Measurements from ENCODE around the gene NLGN1. TPM values are rescaled to one million over a fixed set of nuclear protein-coding genes. Genes with fewer than 3 reads are reported as not detected.

Gene NLGN1
- total RNA-seq, 1 experiment from 2014 or later: 3.2 TPM

DNA sequence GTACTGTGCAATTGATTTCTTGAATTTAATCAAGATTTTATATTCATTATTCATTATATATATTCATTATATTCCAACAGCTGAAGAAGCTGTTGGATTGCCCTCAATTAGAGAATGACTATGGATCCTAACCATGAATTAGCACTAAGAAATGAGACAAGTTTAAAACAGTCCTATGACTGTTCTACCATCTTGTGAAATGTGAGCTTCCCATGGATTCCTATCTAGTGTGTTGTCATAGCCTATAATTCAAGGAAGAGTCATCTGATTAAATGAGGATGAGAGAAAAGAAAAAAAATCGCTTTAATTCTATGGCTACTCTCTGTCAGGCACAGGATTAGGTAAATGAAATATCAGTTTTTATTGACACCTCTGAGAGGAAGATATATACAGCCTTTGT lies 765.0 kb downstream of the NLGN1 start:
- no peak for DNase-seq (ENCODE audit: low read depth in 1 of 2, low spot score in 2 of 2)
- Histone ChIP-seq H3K4me1 (replicated peaks) (no peaks in the 10 kb centered on the region), H3K27me3 (replicated peaks) (no peaks in the 10 kb centered on the region), H3K27ac (no peak overlapping the region), H3K9me3 (replicated peaks) (no peaks in the 10 kb centered on the region), H3K4me3 (no peak overlapping the region), H3K36me3 (no peaks in the 10 kb centered on the region)

DNA sequence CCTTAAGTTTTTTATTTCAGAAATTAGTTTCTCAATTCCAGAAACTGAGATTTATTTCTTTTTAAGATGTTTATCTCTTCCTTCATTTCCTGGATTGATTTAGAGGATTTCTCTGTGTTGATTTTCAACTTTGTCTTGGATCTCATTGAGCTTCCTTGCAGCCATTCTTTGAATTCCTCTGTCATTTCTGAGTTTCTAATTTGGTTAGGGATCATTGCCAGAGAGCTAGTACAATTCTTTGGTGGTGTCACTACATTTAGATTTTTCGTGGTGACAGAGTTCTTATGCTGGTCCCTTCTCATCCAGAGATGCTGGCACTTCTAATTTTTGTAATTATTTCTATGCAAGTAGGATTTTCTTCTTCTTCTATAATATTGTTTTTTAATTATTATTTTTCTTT lies 770.5 kb downstream of the NLGN1 start:
- DNase-seq (ENCODE audit: low read depth in 1 of 2, low spot score in 2 of 2): no peak
- H3K27ac ChIP-seq: no peak overlapping the region
- H3K27me3 ChIP-seq (replicated peaks): no peaks in the 10 kb centered on the region
- H3K36me3 ChIP-seq: no peaks in the 10 kb centered on the region
- H3K4me1 ChIP-seq (replicated peaks): no peaks in the 10 kb centered on the region
- no peak overlapping the region for H3K4me3 ChIP-seq
- no peaks in the 10 kb centered on the region for H3K9me3 ChIP-seq (replicated peaks)

DNA sequence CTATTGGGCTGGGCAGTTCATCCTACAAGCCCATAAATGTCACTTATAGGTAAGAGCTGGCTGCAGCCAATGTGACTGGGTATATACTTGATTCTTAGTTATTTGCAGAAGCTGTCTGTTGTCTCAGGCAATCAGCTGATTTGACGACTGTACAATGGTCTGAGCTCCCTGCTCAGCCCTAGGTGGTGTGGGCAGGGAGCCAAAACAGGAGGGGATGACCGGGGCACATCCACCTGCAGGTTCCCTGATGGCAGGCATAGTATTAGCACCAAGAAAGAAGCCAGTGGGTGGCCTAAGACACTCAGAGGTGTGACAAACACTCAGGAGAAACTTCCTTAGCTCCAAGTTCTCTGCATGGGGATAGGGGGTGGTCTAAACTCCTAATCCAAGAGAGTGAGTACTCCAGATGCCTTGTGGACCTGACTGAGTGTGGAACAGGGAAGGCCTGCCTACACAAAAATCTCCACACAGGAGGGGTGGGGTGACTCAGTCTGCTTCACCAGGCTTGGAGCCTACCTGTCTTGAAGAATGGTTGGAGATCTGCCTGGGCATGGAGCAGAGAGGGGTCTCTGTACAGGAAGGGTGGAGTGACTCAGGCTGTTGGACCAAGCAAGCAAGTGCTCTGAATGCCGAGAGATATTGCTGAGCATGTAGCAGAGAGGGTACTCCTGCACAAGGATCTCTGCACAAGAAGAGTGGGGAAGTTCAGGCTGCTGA lies 771.2 kb downstream of the NLGN1 start:
- Histone ChIP-seq H3K27me3 (replicated peaks) (no peaks in the 10 kb centered on the region), H3K27ac (no peak overlapping the region), H3K9me3 (replicated peaks) (no peaks in the 10 kb centered on the region), H3K4me3 (no peak overlapping the region), H3K36me3 (no peaks in the 10 kb centered on the region), H3K4me1 (replicated peaks) (no peaks in the 10 kb centered on the region)
- no peak for DNase-seq (ENCODE audit: low read depth in 1 of 2, low spot score in 2 of 2)

DNA sequence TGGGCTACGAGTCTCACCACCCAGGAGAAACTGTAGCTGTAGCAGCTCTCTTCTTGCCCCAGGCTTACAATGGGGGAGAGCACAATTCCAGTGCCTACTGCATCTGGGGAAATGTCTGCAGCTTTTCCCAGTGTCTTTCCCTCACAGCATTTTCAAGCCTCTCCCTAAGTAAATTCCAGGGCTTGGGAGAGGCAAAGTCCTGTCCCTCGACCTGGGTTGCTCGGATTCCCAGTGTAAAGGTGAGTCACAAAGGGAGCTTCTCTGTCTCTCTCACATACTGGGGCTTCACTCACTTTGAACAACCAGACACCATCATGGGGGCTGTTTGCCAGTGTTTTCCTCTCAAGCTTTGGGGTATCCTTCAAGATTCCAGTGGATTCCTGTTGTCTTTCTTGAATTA lies 772.2 kb downstream of the NLGN1 start:
- H3K4me3 ChIP-seq: no peak overlapping the region
- no peak overlapping the region for H3K27ac ChIP-seq
- H3K9me3 ChIP-seq (replicated peaks): no peaks in the 10 kb centered on the region
- H3K27me3 ChIP-seq (replicated peaks): no peaks in the 10 kb centered on the region
- no peaks in the 10 kb centered on the region for H3K4me1 ChIP-seq (replicated peaks)
- no peak for DNase-seq (ENCODE audit: low read depth in 1 of 2, low spot score in 2 of 2)
- no peaks in the 10 kb centered on the region for H3K36me3 ChIP-seq

DNA sequence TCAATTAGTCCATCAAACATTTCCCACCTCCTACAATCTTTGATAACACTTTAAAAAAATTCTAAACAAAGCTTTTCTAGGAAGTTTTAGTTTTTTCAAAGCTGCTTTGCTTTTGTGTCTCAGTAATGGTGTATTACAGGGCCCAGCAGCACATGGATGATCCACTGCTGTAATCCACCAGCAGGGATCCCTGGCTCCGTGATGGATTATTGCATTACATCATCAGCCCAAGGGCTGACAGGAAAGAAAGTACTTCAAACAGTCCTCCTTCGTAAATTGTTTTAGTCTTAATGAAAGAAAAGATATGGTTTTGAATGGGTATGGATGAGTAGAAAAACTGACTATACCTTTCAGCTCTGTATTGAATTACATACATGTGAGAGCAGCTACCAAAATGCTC lies 772.7 kb downstream of the NLGN1 start:
- Histone ChIP-seq H3K9me3 (replicated peaks) (no peaks in the 10 kb centered on the region), H3K4me3 (no peak overlapping the region), H3K36me3 (no peaks in the 10 kb centered on the region), H3K27ac (no peak overlapping the region), H3K4me1 (replicated peaks) (no peaks in the 10 kb centered on the region), H3K27me3 (replicated peaks) (no peaks in the 10 kb centered on the region)
- no peak for DNase-seq (ENCODE audit: low read depth in 1 of 2, low spot score in 2 of 2)

DNA sequence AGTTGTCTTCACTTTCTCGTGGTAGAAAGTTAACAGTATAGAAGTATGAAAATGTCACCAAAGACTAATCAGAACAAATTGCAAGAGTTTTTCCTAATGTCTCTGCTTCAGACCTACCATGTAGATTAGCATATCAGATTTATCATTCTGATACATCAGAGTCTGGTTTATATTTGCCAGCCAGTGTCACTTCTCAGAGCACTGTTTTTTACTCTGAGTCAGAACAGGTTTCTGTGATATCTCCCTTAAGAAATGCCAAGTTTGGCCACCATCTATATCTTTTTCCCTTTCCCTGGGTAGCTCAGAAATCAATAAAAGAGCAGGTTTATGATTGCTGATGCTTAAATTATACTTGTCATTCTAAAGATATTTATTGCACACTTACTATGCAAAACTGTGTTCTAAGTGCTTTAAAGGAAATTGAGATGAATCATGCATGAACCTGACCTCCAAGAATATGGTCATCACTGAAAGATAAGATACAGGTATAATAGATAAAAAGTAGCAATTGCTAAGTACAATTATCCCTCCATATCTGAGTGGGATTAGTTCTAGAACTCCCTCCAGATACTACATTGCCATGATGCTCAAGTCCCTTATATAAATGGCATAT lies 788.9 kb downstream of the NLGN1 start:
- Histone ChIP-seq H3K4me3 (no peak overlapping the region), H3K9me3 (replicated peaks) (no peaks in the 10 kb centered on the region), H3K27ac (no peak overlapping the region), H3K27me3 (replicated peaks) (no peaks in the 10 kb centered on the region), H3K36me3 (no peaks in the 10 kb centered on the region), H3K4me1 (replicated peaks) (no peaks in the 10 kb centered on the region)
- no peak for DNase-seq (ENCODE audit: low read depth in 1 of 2, low spot score in 2 of 2)

DNA sequence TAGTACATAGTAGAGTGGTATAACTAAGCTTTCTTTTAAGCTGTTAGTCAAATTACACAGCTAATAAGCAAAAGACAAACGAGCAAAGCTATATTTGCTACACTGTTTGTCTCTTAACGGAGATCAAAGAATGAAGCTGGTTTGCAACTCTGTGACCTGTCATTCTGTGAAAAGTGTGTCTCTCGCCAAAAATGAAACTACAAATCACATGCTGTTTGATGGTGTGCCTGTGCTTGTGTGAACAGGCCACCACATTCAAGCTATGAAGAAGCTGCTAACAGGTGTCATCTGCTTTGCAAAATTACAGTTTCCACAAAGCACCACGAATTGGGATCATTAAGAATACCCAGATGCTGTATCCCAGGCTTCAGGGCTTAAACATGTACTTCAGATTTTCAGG lies 793.8 kb downstream of the NLGN1 start:
- no peaks in the 10 kb centered on the region for H3K27me3 ChIP-seq (replicated peaks)
- no peaks in the 10 kb centered on the region for H3K36me3 ChIP-seq
- H3K27ac ChIP-seq: no peak overlapping the region
- no peak for DNase-seq (ENCODE audit: low read depth in 1 of 2, low spot score in 2 of 2)
- H3K4me1 ChIP-seq (replicated peaks): no peaks in the 10 kb centered on the region
- H3K9me3 ChIP-seq (replicated peaks): no peaks in the 10 kb centered on the region
- H3K4me3 ChIP-seq: no peak overlapping the region

DNA sequence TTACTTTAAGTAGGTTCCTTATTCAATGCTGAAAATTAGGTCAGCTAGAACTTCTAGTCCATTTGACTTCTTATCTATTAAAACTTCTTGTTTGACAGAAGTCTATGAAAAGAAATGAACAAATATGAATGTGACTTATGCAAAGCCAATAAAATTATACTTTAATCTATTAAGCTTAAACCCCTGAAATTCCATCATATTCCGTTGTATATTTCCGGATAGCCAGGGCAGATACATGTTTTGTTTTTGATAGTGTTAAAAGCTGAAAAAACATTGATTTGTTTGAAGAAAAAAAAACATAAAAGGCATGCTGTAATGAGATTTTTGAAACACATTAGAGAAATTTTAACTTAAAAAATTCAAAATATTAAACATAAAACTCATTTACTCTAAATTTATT lies 794.4 kb downstream of the NLGN1 start:
- no peak for DNase-seq (ENCODE audit: low read depth in 1 of 2, low spot score in 2 of 2)
- no peak overlapping the region for H3K4me3 ChIP-seq
- no peaks in the 10 kb centered on the region for H3K36me3 ChIP-seq
- no peaks in the 10 kb centered on the region for H3K27me3 ChIP-seq (replicated peaks)
- no peaks in the 10 kb centered on the region for H3K4me1 ChIP-seq (replicated peaks)
- no peaks in the 10 kb centered on the region for H3K9me3 ChIP-seq (replicated peaks)
- H3K27ac ChIP-seq: no peak overlapping the region

DNA sequence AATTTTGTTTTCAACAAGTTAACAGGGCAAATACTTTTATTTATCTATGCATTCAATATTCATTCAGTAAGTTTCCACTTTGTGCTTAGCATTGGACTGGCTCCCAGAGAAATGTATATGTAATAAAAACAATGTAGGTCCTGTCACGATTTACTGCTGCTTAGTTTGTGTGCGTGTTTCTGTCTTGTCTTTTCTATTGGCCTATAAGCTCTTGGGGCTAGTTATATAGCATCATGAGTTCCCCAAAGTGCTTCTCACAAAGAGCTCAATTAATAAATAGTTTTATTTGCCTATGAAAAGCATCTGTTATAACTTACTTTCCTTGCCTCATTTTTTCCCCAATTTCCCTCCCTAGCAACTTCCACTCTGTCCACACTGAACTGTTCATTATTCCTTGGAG lies 794.9 kb downstream of the NLGN1 start:
- H3K9me3 ChIP-seq (replicated peaks): no peaks in the 10 kb centered on the region
- no peaks in the 10 kb centered on the region for H3K27me3 ChIP-seq (replicated peaks)
- no peak overlapping the region for H3K27ac ChIP-seq
- no peak overlapping the region for H3K4me3 ChIP-seq
- H3K36me3 ChIP-seq: no peaks in the 10 kb centered on the region
- no peak for DNase-seq (ENCODE audit: low read depth in 1 of 2, low spot score in 2 of 2)
- no peaks in the 10 kb centered on the region for H3K4me1 ChIP-seq (replicated peaks)

DNA sequence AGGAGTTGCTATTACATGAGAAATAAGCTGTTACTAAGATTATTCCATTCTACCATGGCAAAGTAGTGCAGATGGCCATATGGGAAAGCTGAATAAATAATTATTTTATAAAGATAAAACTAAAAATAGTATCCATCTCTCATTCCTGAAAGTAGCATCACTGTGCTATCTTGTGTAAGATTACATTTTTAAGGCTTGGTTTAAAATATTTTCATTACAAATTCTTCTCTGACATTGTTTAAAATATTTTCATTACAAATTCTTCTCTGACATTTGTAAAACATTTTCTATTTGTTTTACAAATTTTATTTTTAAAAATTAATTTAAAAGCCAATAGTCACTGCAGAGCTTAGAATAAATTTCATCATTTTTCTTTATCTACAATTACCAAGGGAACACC lies 796.1 kb downstream of the NLGN1 start:
- Histone ChIP-seq H3K27ac (no peak overlapping the region), H3K36me3 (no peaks in the 10 kb centered on the region), H3K4me3 (no peak overlapping the region), H3K27me3 (replicated peaks) (no peaks in the 10 kb centered on the region), H3K9me3 (replicated peaks) (no peaks in the 10 kb centered on the region), H3K4me1 (replicated peaks) (no peaks in the 10 kb centered on the region)
- DNase-seq (ENCODE audit: low read depth in 1 of 2, low spot score in 2 of 2): no peak

DNA sequence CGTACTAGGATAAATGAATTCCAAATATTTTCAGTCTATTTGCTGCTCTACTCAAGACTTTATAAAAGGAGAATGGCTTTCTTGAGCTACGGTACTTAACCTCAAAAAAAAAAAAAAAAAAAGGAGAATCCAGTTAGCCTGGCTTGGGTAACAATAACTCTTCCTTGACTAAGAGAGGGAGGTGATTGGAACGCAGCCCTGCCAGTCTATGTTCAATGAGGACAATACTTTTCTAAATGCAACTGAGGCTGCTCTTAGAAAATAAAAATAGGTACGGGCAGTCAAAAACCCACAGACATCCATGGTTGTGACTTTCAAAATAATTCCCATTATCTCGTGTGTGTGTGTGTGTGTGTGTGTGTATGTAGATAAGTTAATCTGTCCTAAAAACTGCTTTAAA lies 799.9 kb downstream of the NLGN1 start:
- no peaks in the 10 kb centered on the region for H3K27me3 ChIP-seq (replicated peaks)
- no peak overlapping the region for H3K27ac ChIP-seq
- H3K9me3 ChIP-seq (replicated peaks): no peaks in the 10 kb centered on the region
- no peaks in the 10 kb centered on the region for H3K4me1 ChIP-seq (replicated peaks)
- no peaks in the 10 kb centered on the region for H3K36me3 ChIP-seq
- H3K4me3 ChIP-seq: no peak overlapping the region
- DNase-seq (ENCODE audit: low read depth in 1 of 2, low spot score in 2 of 2): no peak

DNA sequence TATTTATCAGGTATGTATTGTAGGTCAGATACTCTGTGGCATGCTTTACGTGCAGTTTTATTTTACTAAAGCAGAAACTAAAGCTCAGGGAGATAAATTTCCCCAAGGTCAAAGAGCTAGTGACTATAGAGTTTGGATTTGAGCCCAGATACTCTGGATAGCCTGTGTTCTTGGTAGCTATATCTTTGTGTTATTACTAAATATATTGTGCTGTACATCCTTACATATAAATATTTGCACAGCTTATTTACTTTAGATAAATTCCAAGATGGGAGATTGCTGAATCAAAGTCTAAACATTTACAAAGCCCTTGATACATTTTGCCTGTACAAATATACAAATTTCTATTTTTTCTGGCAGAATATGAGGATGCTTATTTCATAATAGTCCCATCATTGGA lies 800.7 kb downstream of the NLGN1 start:
- Histone ChIP-seq H3K4me3 (no peak overlapping the region), H3K9me3 (replicated peaks) (no peaks in the 10 kb centered on the region), H3K27me3 (replicated peaks) (no peaks in the 10 kb centered on the region), H3K36me3 (no peaks in the 10 kb centered on the region), H3K27ac (no peak overlapping the region), H3K4me1 (replicated peaks) (no peaks in the 10 kb centered on the region)
- DNase-seq (ENCODE audit: low read depth in 1 of 2, low spot score in 2 of 2): no peak

DNA sequence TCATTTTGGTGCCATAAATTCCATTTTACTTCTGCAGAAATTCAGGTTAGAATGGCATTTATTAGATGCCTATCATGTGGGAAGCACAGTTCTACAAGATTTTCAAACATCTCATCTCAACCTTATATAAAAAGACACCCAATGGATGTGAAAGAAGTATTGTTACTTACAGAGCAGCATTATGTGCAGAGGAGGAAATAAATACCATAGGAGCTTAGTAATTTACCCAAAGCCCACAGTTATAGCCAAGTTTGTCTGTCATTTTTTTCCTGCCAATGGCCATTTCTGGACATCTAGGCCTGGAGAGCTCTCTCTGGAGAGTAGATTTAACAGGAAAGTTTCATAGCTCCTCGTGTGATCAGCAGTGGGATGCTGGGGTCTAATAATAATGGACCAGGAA lies 802.2 kb downstream of the NLGN1 start:
- no peak overlapping the region for H3K4me3 ChIP-seq
- no peaks in the 10 kb centered on the region for H3K4me1 ChIP-seq (replicated peaks)
- DNase-seq (ENCODE audit: low read depth in 1 of 2, low spot score in 2 of 2): no peak
- no peak overlapping the region for H3K27ac ChIP-seq
- no peaks in the 10 kb centered on the region for H3K36me3 ChIP-seq
- H3K27me3 ChIP-seq (replicated peaks): no peaks in the 10 kb centered on the region
- no peaks in the 10 kb centered on the region for H3K9me3 ChIP-seq (replicated peaks)

DNA sequence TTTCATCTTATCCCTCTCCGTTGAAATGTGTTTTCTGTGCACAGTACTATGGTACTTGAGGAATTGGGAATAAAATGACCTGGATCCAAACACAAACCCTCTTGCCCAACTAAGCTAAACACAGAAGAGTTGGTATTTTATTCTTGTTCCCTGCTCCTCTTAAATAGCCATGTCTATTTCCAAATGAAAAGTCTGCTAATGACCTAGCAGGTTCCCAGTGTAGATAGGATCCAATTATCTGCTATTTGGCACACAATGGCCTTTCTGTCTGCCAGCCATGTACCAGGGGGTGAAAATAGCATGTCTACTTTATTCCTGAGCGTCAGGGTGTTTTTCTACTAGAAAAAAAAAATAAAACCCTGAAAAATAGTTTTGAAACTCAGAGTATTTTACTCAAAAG lies 804.6 kb downstream of the NLGN1 start:
- no peaks in the 10 kb centered on the region for H3K4me1 ChIP-seq (replicated peaks)
- H3K36me3 ChIP-seq: no peaks in the 10 kb centered on the region
- no peak for DNase-seq (ENCODE audit: low read depth in 1 of 2, low spot score in 2 of 2)
- H3K4me3 ChIP-seq: no peak overlapping the region
- H3K27me3 ChIP-seq (replicated peaks): no peaks in the 10 kb centered on the region
- H3K9me3 ChIP-seq (replicated peaks): no peaks in the 10 kb centered on the region
- no peak overlapping the region for H3K27ac ChIP-seq

DNA sequence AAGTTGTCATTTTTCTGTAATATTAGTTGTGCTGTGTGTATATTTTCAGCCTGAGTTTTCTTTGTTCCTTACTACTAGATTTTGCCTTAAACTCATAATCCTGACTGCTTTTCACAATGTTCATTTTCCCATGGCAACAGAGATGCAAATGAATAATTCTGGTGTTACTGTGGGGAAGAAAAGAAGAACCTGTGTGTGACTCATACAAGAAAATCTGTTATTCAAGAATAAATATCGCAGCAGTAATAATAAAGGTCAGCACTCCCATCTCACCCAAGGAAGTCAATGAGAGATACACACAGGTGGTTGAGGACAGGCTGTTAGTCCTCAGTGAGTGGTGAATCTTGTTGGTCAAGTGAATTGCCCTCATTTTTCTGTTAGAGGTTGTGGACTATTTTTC lies 805.0 kb downstream of the NLGN1 start:
- H3K4me1 ChIP-seq (replicated peaks): no peaks in the 10 kb centered on the region
- no peak overlapping the region for H3K4me3 ChIP-seq
- no peaks in the 10 kb centered on the region for H3K9me3 ChIP-seq (replicated peaks)
- H3K36me3 ChIP-seq: no peaks in the 10 kb centered on the region
- no peaks in the 10 kb centered on the region for H3K27me3 ChIP-seq (replicated peaks)
- no peak overlapping the region for H3K27ac ChIP-seq
- DNase-seq (ENCODE audit: low read depth in 1 of 2, low spot score in 2 of 2): no peak

All from SJSA1 (cell line).